SK-N-SH treated with all-trans-retinoic acid at 6 μM for 48 hours (cell line): ENCODE measurements around the gene LRRC4C.

Experiments
- ATAC-seq: fragments of 200-7000 bp; cut with Tn5 transposase; 3 replicates; pipeline ENCODE4 v1.9.1; 2020; ENCODE audit warnings: mild to moderate bottlenecking, moderate library complexity
- ARNTL ChIP-seq: fragments of 450-650 bp; formaldehyde crosslinking; IDR thresholded peaks from 2 replicates; pipeline ENCODE4 v1.5.0; 2020; ENCODE audit warnings: low read depth, mild to moderate bottlenecking, moderate library complexity, borderline replicate concordance
- BACH2 ChIP-seq: fragments of 250-450 bp; sonication (Bioruptor Pico); IDR thresholded peaks from 2 replicates; pipeline ENCODE4 v1.9.0; 2021; ENCODE audit warnings: mild to moderate bottlenecking, borderline replicate concordance
- CSDC2 ChIP-seq: fragments of 250-450 bp; sonication (Bioruptor Pico); IDR thresholded peaks from 2 replicates; pipeline ENCODE4 v1.5.0; 2020; ENCODE audit warnings: mild to moderate bottlenecking, moderate library complexity
- GLIS3 ChIP-seq: fragments of 250-450 bp; sonication (Bioruptor Pico); IDR thresholded peaks from 2 replicates; pipeline ENCODE4 v1.5.0; 2020; ENCODE audit warnings: mild to moderate bottlenecking, moderate library complexity
- ISL1 ChIP-seq: fragments of 250-450 bp; sonication (Bioruptor Pico); IDR thresholded peaks from 2 replicates; pipeline ENCODE4 v2.1.2; 2022; ENCODE audit warnings: mild to moderate bottlenecking, moderate library complexity
- OSR1 ChIP-seq: fragments of 250-450 bp; sonication (Bioruptor Pico); IDR thresholded peaks from 2 replicates; pipeline ENCODE4 v1.8.0; 2022; ENCODE audit warnings: moderate library complexity, mild to moderate bottlenecking, inconsistent platforms
- PATZ1 ChIP-seq: fragments of 250-450 bp; sonication (Bioruptor Pico); IDR thresholded peaks from 2 replicates; pipeline ENCODE4 v1.8.0; 2020; ENCODE audit warnings: mild to moderate bottlenecking, moderate library complexity, borderline replicate concordance
- SNAI2 ChIP-seq: fragments of 250-450 bp; sonication (Bioruptor Pico); IDR thresholded peaks from 2 replicates; pipeline ENCODE4 v1.5.0; 2020; ENCODE audit warnings: mild to moderate bottlenecking, moderate library complexity
- TCF4 ChIP-seq: fragments of 250-450 bp; sonication (Bioruptor Pico); IDR thresholded peaks from 2 replicates; pipeline ENCODE4 v1.8.0; 2021; ENCODE audit warnings: mild to moderate bottlenecking, moderate library complexity, borderline replicate concordance
- TOX ChIP-seq: fragments of 250-450 bp; sonication (Bioruptor Pico); IDR thresholded peaks from 2 replicates; pipeline ENCODE4 v1.8.0; 2021; ENCODE audit warnings: mild to moderate bottlenecking, moderate library complexity, borderline replicate concordance
- TSHZ2 ChIP-seq: fragments of 250-450 bp; sonication (Bioruptor Pico); IDR thresholded peaks from 2 replicates; pipeline ENCODE4 v1.5.0; 2020; ENCODE audit warnings: mild to moderate bottlenecking, moderate library complexity
- ZC3H10 ChIP-seq: fragments of 250-450 bp; sonication (Bioruptor Pico); IDR thresholded peaks from 2 replicates; pipeline ENCODE4 v1.5.1; 2021; ENCODE audit warnings: mild to moderate bottlenecking, moderate library complexity
- ZFP3 ChIP-seq: fragments of 250-450 bp; sonication (Bioruptor Pico); IDR thresholded peaks from 2 replicates; pipeline ENCODE4 v1.5.0; 2020; ENCODE audit warnings: mild to moderate bottlenecking, moderate library complexity
- ZNF565 ChIP-seq: fragments of 450-650 bp; formaldehyde crosslinking; conservative IDR thresholded peaks from 2 replicates; pipeline ENCODE4 v1.5.0; 2020; ENCODE audit warnings: low read depth, mild to moderate bottlenecking, moderate library complexity
- ZNF8 ChIP-seq: fragments of 450-650 bp; formaldehyde crosslinking; IDR thresholded peaks from 2 replicates; pipeline ENCODE4 v1.5.0; 2020; ENCODE audit warnings: mild to moderate bottlenecking, moderate library complexity
- TF ChIP-seq, protein P1 (sequence below): fragments of 250-450 bp; sonication (Bioruptor Pico); IDR thresholded peaks from 2 replicates; pipeline ENCODE4 v1.5.1; 2020; ENCODE audit warnings: low read depth, mild to moderate bottlenecking, moderate library complexity

LRRC4C gene

GRCh38 chr11:40280159-40281051 is 1179.0 kb downstream of the LRRC4C start (continued):
- TF ChIP-seq ZNF565 (CRISPR knock-in tag) (no peak), ZC3H10 (no peak), SNAI2 (CRISPR knock-in tag) (no peak), TOX (CRISPR knock-in tag) (no peak), ZFP3 (no peak), TCF4 (CRISPR knock-in tag) (no peak), CSDC2 (CRISPR knock-in tag) (no peak), ZNF8 (CRISPR knock-in tag) (no peak)

GRCh38 chr11:40276960-40277359 is 1182.5 kb downstream of the LRRC4C start:
- TF ChIP-seq SNAI2 (CRISPR knock-in tag) (no peak), TSHZ2 (CRISPR knock-in tag) (no peak), PATZ1 (CRISPR knock-in tag) (no peak)
- TF ChIP-seq, protein P1, sequence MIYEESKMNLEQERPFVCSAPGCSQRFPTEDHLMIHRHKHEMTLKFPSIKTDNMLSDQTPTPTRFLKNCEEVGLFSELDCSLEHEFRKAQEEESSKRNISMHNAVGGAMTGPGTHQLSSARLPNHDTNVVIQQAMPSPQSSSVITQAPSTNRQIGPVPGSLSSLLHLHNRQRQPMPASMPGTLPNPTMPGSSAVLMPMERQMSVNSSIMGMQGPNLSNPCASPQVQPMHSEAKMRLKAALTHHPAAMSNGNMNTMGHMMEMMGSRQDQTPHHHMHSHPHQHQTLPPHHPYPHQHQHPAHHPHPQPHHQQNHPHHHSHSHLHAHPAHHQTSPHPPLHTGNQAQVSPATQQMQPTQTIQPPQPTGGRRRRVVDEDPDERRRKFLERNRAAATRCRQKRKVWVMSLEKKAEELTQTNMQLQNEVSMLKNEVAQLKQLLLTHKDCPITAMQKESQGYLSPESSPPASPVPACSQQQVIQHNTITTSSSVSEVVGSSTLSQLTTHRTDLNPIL (CRISPR knock-in tag), result no peak
- ATAC-seq, result no peak

GRCh38 chr11:40274017-40274416 is 1185.4 kb downstream of the LRRC4C start:
- ATAC-seq, result peak; percentile 89
- TF ChIP-seq TSHZ2 (CRISPR knock-in tag) (peak; percentile 40; the same call in 1 of the 2 replicates), BACH2 (CRISPR knock-in tag) (no peak), GLIS3 (CRISPR knock-in tag) (peak; percentile 61; the same call in 1 of the 2 replicates), OSR1 (CRISPR knock-in tag) (no peak), ISL1 (CRISPR knock-in tag) (peak; percentile 72)

GRCh38 chr11:40273192-40273732 is 1186.2 kb downstream of the LRRC4C start:
- ATAC-seq, result peak; percentile 40
- TF ChIP-seq ISL1 (CRISPR knock-in tag), result peak; percentile 85
- TF ChIP-seq ARNTL, result no peak
- TF ChIP-seq TCF4 (CRISPR knock-in tag), result peak; percentile 23; the same call in 1 of the 2 replicates
